HEK293 (cell line): ENCODE data around the gene MTA1.

Source experiments
- CTCF ChIP-seq: fragments of 450-650 bp; formaldehyde crosslinking; IDR thresholded peaks from 2 replicates; pipeline ENCODE4 v1.5.1; 2016; ENCODE audit warnings: missing biosample characterization, missing genetic modification characterization
- KLF1 ChIP-seq: fragments of 450-650 bp; formaldehyde crosslinking; IDR thresholded peaks from 2 replicates; pipeline ENCODE4 v1.5.1; 2016; ENCODE audit warnings: missing biosample characterization, missing genetic modification characterization
- PBX3 ChIP-seq: sonication (generic); formaldehyde crosslinking; IDR thresholded peaks from 2 replicates; pipeline ENCODE4 v1.8.1; 2022; ENCODE audit warnings: mild to moderate bottlenecking, moderate library complexity, missing genetic modification reagents
- SP2 ChIP-seq: fragments of 450-650 bp; formaldehyde crosslinking; IDR thresholded peaks from 2 replicates; pipeline ENCODE4 v1.5.1; 2016; ENCODE audit warnings: missing biosample characterization, missing genetic modification characterization
- ZNF146 ChIP-seq: fragments of 450-650 bp; formaldehyde crosslinking; IDR thresholded peaks from 2 replicates; pipeline ENCODE4 v1.5.1; 2016; ENCODE audit warnings: missing biosample characterization, missing genetic modification characterization
- ZNF341 ChIP-seq: fragments of 450-650 bp; formaldehyde crosslinking; IDR thresholded peaks from 2 replicates; pipeline ENCODE4; 2016; ENCODE audit warnings: low read depth, missing biosample characterization, missing genetic modification characterization
- ZNF580 ChIP-seq: fragments of 450-650 bp; formaldehyde crosslinking; IDR thresholded peaks from 2 replicates; pipeline ENCODE4 v1.5.1; 2016; ENCODE audit warnings: missing biosample characterization, missing genetic modification characterization
- ZNF747 ChIP-seq: fragments of 450-650 bp; formaldehyde crosslinking; IDR thresholded peaks from 2 replicates; pipeline ENCODE4 v1.5.1; 2016; ENCODE audit warnings: missing biosample characterization, missing genetic modification characterization

- no peak for TF ChIP-seq CTCF (tag by site-specific recombination)
- peak; percentile 25; the same call in 1 of the 2 replicates for TF ChIP-seq SP2 (tag by site-specific recombination)
- TF ChIP-seq ZNF747 (tag by site-specific recombination): no peak
- no peak for TF ChIP-seq ZNF580 (tag by site-specific recombination)
- TF ChIP-seq PBX3: no peak
- no peak for TF ChIP-seq KLF1 (tag by site-specific recombination)
- TF ChIP-seq ZNF341 (tag by site-specific recombination): no peak
- TF ChIP-seq ZNF146: no peak
Observed at GRCh38 chr14:105445901-105446845, 26.5 kb downstream of the MTA1 start.
